SK-N-SH (cell line): ENCODE results near the gene KRT33A. TPM values are rescaled to one million over a fixed set of nuclear protein-coding genes. Genes with fewer than 3 reads are reported as not detected.
"Not testable (repeated sequence)": the region's sequence is repeated elsewhere in the genome, so short reads cannot be mapped to it uniquely, and the experiment has no call there.

Experiments used
- CTCF ChIA-PET: fragments of 300-600, 350-600 bp; formaldehyde crosslinking; extraction: SDS; loops from one replicate; lab custom pipeline; 2021; lab: Yijun Ruan, JAX
- POLR2A ChIA-PET: fragments of 350-600 bp; sonication (Branson Sonifier 250); formaldehyde crosslinking; extraction: SDS; loops from one replicate; lab custom pipeline; 2020; ENCODE audit warnings: antibody characterized with exemption, inconsistent platforms; lab: Yijun Ruan, JAX
- DNase-seq: peaks from one replicate; pipeline ENCODE4 v3.0.0; 2012
- H2AFZ ChIP-seq: fragments of 200-600 bp; sonication (generic); 2 replicates; pipeline ENCODE4 v1.8.1; 2016; ENCODE audit warnings: antibody characterized with exemption, mild to moderate bottlenecking, low read depth
- H3F3A ChIP-seq: fragments of 200-600 bp; sonication (generic); replicated peaks from 2 replicates; pipeline ENCODE3; 2016; ENCODE audit warnings: antibody characterized with exemption, mild to moderate bottlenecking; ENCODE audit not compliant: insufficient read depth
- H3K27ac ChIP-seq, 2 experiments: fragments of 200-500 bp in 1 of 2; fragments of 200-600 bp in 1 of 2; sonication (Bioruptor generic) in 1 of 2; sonication (generic), shearing (Covaris generic) in 1 of 2; 2 replicates each; pipeline versions ENCODE4 v1.5.1 to v1.6.1; 2014 to 2016; ENCODE audit warnings: low read depth in 2 of 2, inconsistent platforms in 1 of 2, low read length in 1 of 2, mild to moderate bottlenecking in 1 of 2, mixed read lengths in 1 of 2
- H3K27me3 ChIP-seq: fragments of 200-600 bp; sonication (generic), shearing (Covaris generic); 2 replicates; pipeline ENCODE4 v1.6.1; 2016; ENCODE audit warnings: mixed run types; ENCODE audit not compliant: insufficient read depth
- H3K36me3 ChIP-seq, 2 experiments: fragments of 200-500 bp in 1 of 2; fragments of 200-600 bp in 1 of 2; sonication (Bioruptor generic) in 1 of 2; sonication (generic) in 1 of 2; replicated peaks in 1 of 2; 2 replicates each; pipeline versions ENCODE3 to v1.5.1; 2014 to 2016; ENCODE audit warnings: low read length in 1 of 2, mild to moderate bottlenecking in 1 of 2; ENCODE audit not compliant: insufficient read depth in 2 of 2, control insufficient read depth in 1 of 2
- H3K4me1 ChIP-seq, 2 experiments: fragments of 200-500 bp in 1 of 2; fragments of 200-600 bp in 1 of 2; sonication (Bioruptor generic) in 1 of 2; sonication (generic), shearing (Covaris generic) in 1 of 2; 2 replicates each; pipeline versions ENCODE4 v1.5.1 to v1.6.1; 2014 to 2016; ENCODE audit warnings: low read depth in 1 of 2, low read length in 1 of 2, mixed run types in 1 of 2; ENCODE audit not compliant: insufficient read depth in 2 of 2, control insufficient read depth in 1 of 2
- H3K4me2 ChIP-seq: fragments of 200-600 bp; sonication (generic), shearing (Covaris generic); 2 replicates; pipeline ENCODE4 v1.6.1; 2017; ENCODE audit warnings: mixed run types
- H3K4me3 ChIP-seq, 2 experiments: fragments of 200-500 bp in 1 of 2; fragments of 200-600 bp in 1 of 2; sonication (Bioruptor generic) in 1 of 2; sonication (generic), shearing (Covaris generic) in 1 of 2; 2 replicates each; pipeline versions ENCODE4 v1.5.1 to v1.8.1; 2014 to 2016; ENCODE audit warnings: low read depth in 2 of 2, inconsistent platforms in 1 of 2, low read length in 1 of 2, mild to moderate bottlenecking in 1 of 2, mixed read lengths in 1 of 2, moderate library complexity in 1 of 2
- H3K79me2 ChIP-seq: fragments of 200-600 bp; sonication (generic); 2 replicates; pipeline ENCODE4 v1.8.1; 2017; ENCODE audit warnings: mild to moderate bottlenecking; ENCODE audit not compliant: insufficient read depth
- H3K9ac ChIP-seq: fragments of 200-600 bp; sonication (generic); 2 replicates; pipeline ENCODE4 v1.6.1; 2017; ENCODE audit warnings: mixed run types
- H3K9me2 ChIP-seq: fragments of 200-600 bp; sonication (generic); 2 replicates; pipeline ENCODE4 v1.6.1; 2017; ENCODE audit warnings: mixed run types
- H3K9me3 ChIP-seq: fragments of 200-600 bp; sonication (generic); 2 replicates; pipeline ENCODE4 v1.6.1; 2017; ENCODE audit warnings: mixed run types, mild to moderate bottlenecking, moderate library complexity
- H4K20me1 ChIP-seq: fragments of 200-600 bp; sonication (generic); 2 replicates; pipeline ENCODE4 v1.6.1; 2017; ENCODE audit warnings: mild to moderate bottlenecking, mixed run types; ENCODE audit not compliant: insufficient read depth
- CHD2 ChIP-seq: fragments of 150-350 bp; IDR thresholded peaks from 2 replicates; pipeline ENCODE4 v1.6.1; 2018; ENCODE audit warnings: low read length; ENCODE audit not compliant: partially characterized antibody
- GATA2 ChIP-seq: sonication (generic); formaldehyde crosslinking; IDR thresholded peaks from 2 replicates; pipeline ENCODE4 v1.5.0; 2020; ENCODE audit warnings: mild to moderate bottlenecking, missing genetic modification reagents
- JUND ChIP-seq: IDR thresholded peaks from 2 replicates; pipeline ENCODE4 v1.4.0; 2012
- MEF2A ChIP-seq: IDR thresholded peaks from 2 replicates; pipeline ENCODE4 v1.4.0; 2012; ENCODE audit warnings: low read depth, borderline replicate concordance
- MXI1 ChIP-seq: IDR thresholded peaks from 2 replicates; pipeline ENCODE4 v1.6.1; 2012; ENCODE audit warnings: mild to moderate bottlenecking, low read depth, low read length, improper control_type of control experiment
- NFIC ChIP-seq: IDR thresholded peaks from 2 replicates; pipeline ENCODE4 v1.4.0; 2012; ENCODE audit warnings: borderline replicate concordance
- POLR2AphosphoS5 ChIP-seq: IDR thresholded peaks from 2 replicates; pipeline ENCODE4 v1.6.1; 2012; ENCODE audit warnings: low read depth, low read length
- SIN3A ChIP-seq: IDR thresholded peaks from 2 replicates; pipeline ENCODE4 v1.6.1; 2012; ENCODE audit warnings: low read depth, mild to moderate bottlenecking, low read length, moderate library complexity, borderline replicate concordance
- SMC3 ChIP-seq: IDR thresholded peaks from 2 replicates; pipeline ENCODE4 v1.6.1; 2012; ENCODE audit warnings: low read depth, low read length, improper control_type of control experiment
- TCF12 ChIP-seq: IDR thresholded peaks from 2 replicates; pipeline ENCODE4 v1.4.0; 2012
- TEAD4 ChIP-seq: IDR thresholded peaks from 2 replicates; pipeline ENCODE4 v1.4.0; 2012; ENCODE audit warnings: mild to moderate bottlenecking, borderline replicate concordance; ENCODE audit not compliant: insufficient read depth
- USF1 ChIP-seq: IDR thresholded peaks from 2 replicates; pipeline ENCODE4 v1.4.0; 2012; ENCODE audit warnings: low read depth, borderline replicate concordance
- YY1 ChIP-seq: IDR thresholded peaks from 2 replicates; pipeline ENCODE4 v1.4.0; 2012; ENCODE audit warnings: low read depth, mild to moderate bottlenecking
- ZBTB33 ChIP-seq: IDR thresholded peaks from 2 replicates; pipeline ENCODE4 v1.4.0; 2012; ENCODE audit warnings: low read depth, borderline replicate concordance
- whole genome bisulfite sequencing: methylation state at CpG from one replicate; pipeline ENCODE4 v1.1.6; 2017; ENCODE audit warnings: low lambda C conversion rate; 5-methylcytosine and 5-hydroxymethylcytosine counted together
- polyA plus RNA-seq, 3 experiments: library from polyadenylated mRNA; depleted of rRNA; stranded (reverse); fragments of >200 nt; gene quantifications; 2 replicates each; pipeline ENCODE4 v1.2.3, GENCODE V29; 2012

Gene KRT33A
- polyA plus RNA-seq (2012; rRNA removed): not detected in 2 replicates
- polyA plus RNA-seq (2012; cell fraction: cytosol; rRNA removed): not detected in 2 replicates
- polyA plus RNA-seq (2012; cell fraction: nucleus; rRNA removed): not detected in 2 replicates

GRCh38 chr17:41350381-41350878 lies at the start of gene KRT33A:
Gene KRT33A (minus strand): TSS chr17:41350828. CDS start chr17:41350767, 61 bp downstream.
- H3K9ac ChIP-seq, H3K36me3 ChIP-seq, H3K9me3 ChIP-seq, H2AFZ ChIP-seq, POLR2A ChIA-PET, H3K4me1 ChIP-seq, DNase-seq, H3K9me2 ChIP-seq, H3K79me2 ChIP-seq, H3F3A ChIP-seq, H3K27ac ChIP-seq, H3K4me3 ChIP-seq, H3K4me2 ChIP-seq, H4K20me1 ChIP-seq, H3K27me3 ChIP-seq: not testable (repeated sequence)
- 42% methylated on average over 12 of the region's 16 CpGs for WGBS
- CTCF ChIA-PET: interaction anchor here (1.2 to 1.5 kb wide), 3 partner anchors 28 to 298 kb away, joined by 3 to 5 read pairs (median 4); no protein-coding TSS in a partner anchor

GRCh38 chr17:41396996-41397660 lies 46.5 kb upstream of the KRT33A start, which contains the start of gene KRT31:
Gene KRT31 (minus strand): TSS chr17:41397608. CDS start chr17:41397539, 69 bp downstream.
- Histone ChIP-seq H3K79me2 (no peaks in the 10 kb centered on the region), H3K9me3 (no peaks in the 10 kb centered on the region), H3F3A (no peaks in the 10 kb centered on the region), H3K9ac (no peak within 1 kb of the TSS), H2AFZ (no peak within 1 kb of the TSS), H3K4me3 (no peak within 1 kb of the TSS), H3K27me3 (no peaks in the 10 kb centered on the region), H3K9me2 (no peaks in the 10 kb centered on the region), H3K27ac (no peak within 1 kb of the TSS), H4K20me1 (no peaks in the 10 kb centered on the region), H3K4me1 (peaks cover 0 to 4% of the 10 kb centered on the region in 2 experiments; a peak in 1 of 4 replicates), H3K4me2 (no peak within 1 kb of the TSS), H3K36me3 (no peaks in the 10 kb centered on the region)
- POLR2A ChIA-PET: no interaction called here
- no peak for TF ChIP-seq GATA2 (CRISPR knock-in tag)
- TF ChIP-seq SMC3: no peak
- no peak for TF ChIP-seq ZBTB33
- no peak for TF ChIP-seq MEF2A
- no peak for TF ChIP-seq TEAD4
- no peak for TF ChIP-seq YY1
- no peak for TF ChIP-seq TCF12
- no peak for TF ChIP-seq NFIC
- TF ChIP-seq JUND: no peak
- no peak for TF ChIP-seq SIN3A
- TF ChIP-seq USF1: no peak
- no peak for TF ChIP-seq POLR2AphosphoS5
- no peak for TF ChIP-seq CHD2
- no peak for TF ChIP-seq MXI1
- CTCF ChIA-PET: interaction anchor here (1.1 kb wide), 1 partner anchor 266 kb away, joined by 3 read pairs; no protein-coding TSS in a partner anchor
- DNase-seq: no peak
- 65% methylated on average over 15 of the region's 16 CpGs for WGBS
